8988T (cell line): Measurements from ENCODE around the gene TACC2.

ENCODE experiments used
- DNase-seq: peaks from one replicate; pipeline ENCODE4 v3.0.0; 2011

Gene TACC2

DNA sequence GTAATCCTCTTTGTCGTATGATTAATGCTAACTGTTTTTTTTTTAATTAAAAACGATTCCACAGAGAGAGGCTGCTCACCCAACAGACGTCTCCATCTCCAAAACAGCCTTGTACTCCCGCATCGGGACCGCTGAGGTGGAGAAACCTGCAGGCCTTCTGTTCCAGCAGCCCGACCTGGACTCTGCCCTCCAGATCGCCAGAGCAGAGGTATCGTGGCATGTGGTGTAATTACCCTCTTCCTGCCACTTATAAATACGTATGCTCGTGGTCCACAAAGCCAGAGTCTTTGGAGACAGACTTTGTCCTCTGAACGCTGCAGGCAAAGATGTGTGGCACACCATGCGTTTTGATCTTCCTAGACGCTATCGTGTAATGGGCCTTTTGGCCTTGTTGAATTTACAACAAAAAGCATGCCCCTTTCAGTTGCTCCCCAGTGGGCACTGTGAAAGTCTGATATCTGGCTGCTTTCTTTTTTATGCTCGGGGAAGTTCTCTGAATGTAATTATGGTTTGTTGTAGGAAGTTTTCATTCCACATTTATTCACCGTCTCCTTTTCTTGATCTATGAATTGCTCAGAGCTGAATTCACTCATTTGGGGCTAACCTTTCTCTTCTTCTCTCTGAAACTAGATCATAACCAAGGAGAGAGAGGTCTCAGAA, 248.5 kb downstream of the TACC2 start:
- no peak for DNase-seq

DNA sequence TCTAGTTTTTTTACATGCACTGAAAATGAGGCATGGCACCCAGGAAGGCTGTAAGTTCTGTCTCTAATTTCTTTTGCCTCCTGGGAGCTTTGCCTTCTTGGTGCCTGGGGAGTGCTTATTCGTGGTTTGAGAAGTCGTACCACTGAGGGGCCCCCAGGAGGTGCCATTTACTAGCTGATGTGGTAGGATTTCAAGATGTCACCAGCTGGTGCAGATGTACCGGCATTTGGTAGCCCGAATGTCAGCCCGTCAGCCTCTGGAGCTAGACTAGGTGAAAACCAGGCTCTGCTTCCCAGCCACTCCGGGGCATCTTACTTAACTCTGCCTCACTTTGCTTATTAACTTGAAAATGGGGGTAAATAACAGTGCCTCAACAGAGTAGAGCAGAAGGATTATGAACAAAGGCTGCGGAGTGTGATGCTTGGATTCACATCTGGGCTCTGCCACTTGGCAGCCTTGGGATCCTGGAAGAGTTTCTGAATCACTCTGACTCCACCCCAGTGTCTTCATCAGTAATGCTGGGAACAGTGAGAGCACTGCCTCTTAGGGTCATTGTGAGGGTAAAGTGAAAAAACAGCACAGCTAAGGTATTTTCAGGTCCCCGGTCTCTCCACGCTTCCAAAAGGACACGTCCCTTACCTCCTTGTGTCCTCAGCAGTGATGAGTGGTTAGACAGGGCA, 250.8 kb downstream of the TACC2 start:
- no peak for DNase-seq

DNA sequence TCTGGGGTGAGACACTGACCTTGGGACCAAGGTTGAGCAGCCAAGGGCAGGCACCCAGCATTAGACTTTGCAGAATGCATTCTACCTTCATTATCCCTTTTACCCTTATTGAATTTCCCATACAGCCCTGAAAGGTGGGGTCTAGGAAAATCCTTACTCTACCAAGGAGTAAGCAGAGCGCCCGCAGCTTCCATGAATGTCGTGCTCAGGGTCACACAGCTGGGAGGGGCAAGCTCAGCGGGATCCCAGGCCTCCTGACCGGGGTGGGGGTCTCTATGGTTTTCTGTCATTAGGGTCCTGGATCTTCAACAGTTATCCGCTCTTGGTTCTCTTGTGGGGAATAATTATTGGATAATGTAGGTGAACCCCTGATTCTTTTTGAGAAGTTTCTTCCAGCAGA, 251.4 kb downstream of the TACC2 start:
- DNase-seq = no peak

DNA sequence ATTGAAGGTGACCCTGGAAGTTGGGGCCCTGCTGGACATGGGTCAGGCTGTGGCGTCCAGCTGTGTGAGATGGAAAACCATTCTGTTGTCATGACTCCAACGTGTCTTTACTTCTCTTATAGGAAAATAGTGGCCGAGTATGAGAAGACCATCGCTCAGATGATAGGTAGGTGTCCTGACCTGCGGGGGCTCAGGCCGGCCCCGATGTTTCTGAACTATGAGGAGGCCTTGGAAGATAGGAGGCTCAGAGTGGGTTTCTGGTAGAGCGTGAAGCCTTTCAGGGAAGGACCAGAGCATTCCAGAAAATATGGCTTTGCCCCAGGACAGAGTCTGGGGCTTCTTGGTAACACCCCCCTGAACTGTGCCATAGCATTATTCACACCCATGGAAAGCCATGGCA, 252.9 kb downstream of the TACC2 start:
- DNase-seq = no peak

DNA sequence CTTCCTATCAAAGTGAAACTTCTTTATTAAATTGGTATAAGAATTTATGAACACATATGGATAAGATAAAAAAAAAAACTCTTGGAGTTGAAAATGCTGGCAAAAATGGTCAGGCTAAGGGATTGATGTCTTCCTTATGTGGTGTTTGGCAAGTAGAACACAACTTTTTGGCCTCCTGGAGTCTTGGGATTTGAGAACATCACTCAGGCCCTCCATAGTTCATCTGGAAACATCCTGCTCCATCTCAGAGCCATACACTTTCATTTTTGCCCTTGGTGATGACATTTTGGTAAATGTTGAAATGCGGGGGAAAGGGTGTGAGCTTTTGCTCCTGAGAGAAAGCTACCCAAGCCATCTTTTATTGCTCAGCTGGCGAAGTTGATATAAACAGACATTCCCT, 254.6 kb downstream of the TACC2 start:
- DNase-seq = no peak

DNA sequence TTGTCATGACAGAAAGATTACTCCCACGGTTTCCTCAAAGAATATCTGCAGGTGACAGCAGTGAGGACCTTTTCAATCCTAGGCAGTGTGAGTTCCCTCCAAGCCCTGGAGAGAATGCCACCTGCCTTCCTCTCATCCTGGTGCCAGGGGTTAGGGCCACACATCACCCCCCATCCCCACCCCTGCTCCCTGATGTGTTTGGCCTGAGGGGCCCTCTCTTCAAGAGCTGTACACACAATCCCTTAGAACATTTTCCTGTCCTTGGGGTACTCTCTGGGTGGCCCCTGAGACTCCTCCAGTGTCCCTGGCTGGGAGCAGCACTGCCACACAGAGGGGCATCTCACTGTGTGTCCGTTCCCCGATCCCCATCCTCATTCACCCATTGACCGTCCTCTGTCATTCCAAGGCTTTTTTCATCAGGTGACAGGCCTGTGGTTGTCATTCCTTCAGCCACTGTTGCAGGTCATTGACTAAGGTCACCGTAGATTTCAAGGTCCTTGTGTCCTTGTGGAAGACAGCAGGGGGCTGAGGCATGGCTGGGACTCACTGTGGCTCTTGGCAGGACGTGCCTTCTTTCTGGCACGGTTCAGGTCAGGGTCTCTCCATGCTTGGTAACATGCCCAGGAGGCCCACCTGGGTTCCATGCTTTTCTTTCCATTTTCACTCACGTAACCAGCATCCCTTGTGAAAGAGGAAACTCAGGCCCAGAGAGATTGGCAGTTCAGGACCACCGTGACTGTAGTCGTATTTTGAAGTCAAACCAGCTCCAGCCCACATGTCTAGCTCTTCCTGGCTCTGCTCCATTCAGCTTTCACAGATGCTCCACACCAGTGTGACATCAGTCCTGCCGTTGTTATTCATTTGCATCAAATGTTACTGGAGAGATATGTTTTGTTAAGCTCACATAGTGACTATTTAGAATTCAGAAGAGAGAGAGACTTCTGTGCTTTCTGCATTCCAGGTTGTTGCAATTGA, 255.3 kb downstream of the TACC2 start:
- DNase-seq = no peak

DNA sequence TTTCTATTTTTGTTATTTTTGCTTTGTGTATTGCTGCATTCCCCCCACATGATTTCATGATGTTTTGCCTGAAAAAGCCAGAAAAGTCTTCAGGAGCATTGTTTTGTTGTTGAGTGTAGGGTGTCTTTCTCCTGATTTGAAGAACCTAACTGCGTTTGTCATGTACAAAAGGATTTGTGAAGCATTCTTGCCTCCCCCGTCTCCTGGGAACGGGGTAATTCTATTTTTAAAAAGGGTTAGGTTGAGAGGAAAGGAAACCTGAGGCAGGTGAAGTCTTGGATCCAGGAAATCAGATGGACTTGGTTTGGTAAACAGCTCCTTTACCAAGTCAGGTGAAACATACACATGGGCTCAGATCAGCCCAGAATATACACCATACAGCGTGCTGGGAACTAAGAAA, 256.2 kb downstream of the TACC2 start:
- no peak for DNase-seq

DNA sequence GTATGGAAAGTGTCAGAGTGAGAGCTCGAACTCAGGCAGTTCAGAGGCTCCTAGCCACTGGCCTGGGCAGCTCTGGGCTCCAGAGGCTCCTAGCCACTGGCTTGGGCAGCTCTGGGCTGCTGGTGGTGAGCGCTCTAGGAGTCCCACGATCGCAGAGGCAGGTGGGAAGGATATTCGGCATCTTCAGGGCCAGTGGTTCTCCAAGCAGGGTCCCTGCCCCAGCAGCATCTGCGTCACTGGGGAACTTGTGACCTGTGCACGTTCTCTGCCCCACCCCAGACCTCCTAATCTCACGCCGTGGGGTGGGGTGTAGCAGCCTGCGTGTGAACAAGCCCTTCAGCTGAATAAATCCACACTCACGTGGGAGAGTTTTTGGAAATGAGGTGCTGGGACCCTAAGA, 256.9 kb downstream of the TACC2 start:
- DNase-seq = no peak

DNA sequence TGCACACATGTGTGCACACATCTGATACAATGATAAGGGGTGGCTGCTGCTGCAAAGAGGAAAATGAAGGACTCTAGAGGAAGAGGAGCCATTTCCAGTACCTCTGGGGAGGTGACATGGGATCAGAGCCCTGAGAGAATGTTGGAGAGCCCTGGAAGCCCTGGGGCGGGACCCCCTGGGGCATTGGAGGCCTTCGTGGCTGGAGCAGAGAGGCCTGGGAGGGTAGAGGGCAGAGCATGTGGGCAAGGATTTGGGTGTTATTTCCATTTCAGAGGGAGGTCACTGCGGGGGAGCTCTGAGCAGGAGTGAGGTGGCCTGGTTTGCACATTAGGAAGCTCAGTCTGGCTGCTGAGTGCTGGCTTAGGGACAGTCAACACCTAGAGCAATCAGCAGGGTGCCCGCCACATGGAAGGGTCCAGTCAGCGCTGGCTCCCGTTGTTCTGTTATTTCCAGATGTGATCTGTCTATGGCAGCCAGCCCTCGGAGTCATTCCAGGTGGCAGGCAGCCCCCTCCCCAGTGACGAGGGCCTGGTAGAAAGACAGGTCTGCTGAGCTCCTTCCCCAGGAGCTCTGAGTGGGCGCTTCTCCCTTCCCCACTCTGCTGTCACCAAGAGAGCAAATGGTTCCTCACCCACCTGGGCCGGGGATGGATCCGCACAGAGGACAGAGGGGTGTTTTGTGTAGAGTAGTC, 258.0 kb downstream of the TACC2 start:
- no peak for DNase-seq

DNA sequence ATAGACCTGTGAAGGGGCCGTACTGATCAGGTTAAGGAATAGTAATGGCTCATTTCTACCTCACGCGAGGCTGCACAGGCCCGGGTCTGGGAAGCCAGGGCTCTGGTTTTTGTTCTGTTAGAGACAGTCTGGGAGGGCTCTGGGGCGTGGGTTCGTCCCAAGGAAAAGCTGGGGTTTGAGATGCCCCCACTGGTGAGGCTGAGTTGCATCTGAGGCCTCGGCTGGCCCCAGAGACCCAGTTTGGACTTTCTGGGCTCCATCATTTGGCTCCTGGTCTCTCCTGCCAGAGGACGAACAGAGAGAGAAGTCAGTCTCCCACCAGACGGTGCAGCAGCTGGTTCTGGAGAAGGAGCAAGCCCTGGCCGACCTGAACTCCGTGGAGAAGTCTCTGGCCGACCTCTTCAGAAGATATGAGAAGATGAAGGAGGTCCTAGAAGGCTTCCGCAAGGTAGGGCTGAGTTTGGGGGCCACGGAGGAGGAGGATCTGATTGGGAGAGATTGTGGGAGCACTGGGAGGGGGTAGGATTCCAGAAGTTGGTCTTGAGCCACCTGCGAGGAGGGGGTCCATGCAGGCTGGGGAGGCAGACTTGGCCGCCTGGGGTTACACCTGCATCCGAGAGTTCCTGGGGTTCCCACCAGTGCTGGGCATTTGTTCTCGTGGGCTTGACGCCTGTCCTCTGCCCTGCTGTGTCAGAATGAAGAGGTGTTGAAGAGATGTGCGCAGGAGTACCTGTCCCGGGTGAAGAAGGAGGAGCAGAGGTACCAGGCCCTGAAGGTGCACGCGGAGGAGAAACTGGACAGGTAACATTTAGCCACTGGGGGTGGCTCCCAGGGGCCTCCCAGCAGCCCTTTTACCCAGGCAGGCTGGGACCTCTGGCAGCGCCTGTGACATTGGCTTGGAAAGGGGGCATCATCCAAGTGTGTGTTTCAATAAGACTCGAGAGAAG, 259.7 kb downstream of the TACC2 start:
- no peak for DNase-seq

DNA sequence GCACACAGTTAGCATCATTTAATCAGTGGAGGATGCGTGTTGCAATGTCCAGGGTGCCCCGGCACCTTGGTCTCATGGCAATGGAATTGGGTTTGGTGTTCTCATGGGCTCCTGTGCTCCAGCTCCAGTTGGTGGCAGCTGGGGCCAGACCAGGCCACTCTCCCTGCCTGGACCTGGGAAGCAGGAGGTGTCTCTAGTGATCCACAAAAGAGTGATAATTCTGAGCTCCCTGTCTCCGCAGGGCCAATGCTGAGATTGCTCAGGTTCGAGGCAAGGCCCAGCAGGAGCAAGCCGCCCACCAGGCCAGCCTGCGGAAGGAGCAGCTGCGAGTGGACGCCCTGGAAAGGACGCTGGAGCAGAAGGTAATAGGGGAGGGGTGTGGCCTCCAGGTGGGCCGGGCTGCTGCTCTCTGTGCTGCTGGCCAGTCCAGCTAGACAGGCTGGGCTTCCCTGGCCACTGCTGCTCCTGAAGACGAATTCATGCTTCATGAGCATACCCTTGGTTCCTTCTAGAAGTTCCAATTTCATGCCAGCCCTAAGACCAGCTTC, 260.4 kb downstream of the TACC2 start:
- DNase-seq = no peak

DNA sequence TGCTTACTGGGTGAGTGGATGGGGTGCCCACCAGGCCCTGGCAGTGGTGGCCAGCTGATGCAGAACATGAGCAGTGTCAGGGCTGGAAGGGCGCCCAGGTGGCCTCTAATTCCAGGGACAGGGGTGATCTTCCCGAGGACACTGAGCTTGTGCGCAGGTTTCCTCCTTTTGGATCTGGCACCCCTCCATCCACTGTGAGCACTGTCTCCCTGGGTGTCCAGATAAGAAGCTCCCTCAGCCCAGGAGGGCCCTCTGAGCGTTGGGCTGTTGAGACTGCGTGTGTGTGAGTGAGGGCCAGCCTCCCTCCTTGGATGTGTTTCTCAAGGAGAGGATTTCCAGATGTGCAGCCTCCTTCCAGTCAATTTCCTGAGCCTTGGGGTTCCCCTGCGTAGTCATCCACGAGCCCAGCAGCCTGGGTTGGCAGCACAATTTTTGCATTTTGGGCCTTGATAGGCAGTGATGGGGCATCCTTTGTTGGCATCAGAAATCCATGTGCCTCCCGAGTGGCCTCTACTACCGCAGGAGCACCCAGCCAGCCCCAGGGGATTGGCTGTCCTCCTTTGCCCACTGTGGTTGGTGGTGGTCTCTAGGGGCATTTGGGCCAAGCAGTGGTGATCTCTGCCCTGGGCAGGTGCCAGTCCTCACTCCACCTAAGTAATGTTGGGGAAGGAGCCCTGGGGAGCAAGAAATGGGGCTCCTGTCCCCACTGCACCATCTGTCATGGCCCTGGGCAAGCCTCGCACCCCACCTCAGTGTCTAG, 261.2 kb downstream of the TACC2 start:
- DNase-seq = no peak

DNA sequence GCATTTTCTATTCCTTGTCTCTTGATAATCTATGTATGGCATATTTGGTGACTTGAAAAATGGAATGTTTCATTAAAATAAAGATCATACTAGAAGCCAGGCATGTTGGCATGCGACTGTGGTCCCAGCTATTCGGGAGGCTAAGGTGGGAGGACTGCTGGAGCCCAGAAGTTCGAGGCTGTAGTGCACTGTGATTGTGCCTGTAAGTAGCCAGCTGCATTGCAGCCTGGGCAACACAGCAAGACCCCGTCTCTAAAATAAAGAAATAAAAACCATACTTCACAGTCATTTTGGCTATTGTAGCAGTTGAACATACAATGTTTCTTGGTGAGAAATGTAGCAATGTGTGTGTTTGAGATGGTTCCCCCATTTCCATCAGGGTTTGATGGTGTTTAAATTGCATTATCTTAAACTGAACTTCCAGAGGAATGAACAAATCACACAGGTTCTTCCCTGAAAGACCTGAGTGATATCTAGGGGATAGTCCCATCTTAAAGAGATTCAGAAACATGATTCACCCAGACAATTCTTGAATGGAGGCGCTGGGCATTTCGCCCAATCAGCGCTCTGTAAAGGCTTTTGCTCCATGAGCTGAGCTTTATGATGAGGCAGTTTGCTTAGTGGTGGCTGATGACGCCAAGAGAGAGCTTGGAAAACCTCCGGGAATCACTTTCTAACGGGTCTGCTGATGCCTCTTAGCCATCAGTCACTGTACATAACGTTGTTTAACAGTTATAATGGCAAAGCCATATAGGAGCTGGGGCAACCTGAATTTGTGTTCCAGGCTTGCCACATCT, 262.7 kb downstream of the TACC2 start:
- no peak for DNase-seq

DNA sequence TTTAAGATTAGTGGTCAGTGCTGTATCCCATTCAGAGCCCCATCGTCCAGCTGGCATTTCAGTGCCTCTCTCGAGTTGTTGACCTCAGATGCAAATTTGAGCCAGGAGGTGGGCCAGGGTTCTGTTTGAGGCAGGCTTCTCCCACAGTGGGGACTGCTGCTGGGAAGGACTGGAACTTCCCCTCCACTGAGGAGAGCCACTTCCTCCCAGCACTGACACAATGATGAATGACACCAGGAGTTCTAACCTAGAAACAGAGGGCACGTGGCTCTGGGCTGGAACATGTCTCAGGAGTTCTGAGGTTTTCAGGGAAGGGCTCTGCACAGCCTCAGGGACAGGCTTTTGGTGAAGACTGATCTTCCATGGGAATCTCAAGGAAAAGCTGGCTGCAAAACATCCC, 263.8 kb downstream of the TACC2 start:
- no peak for DNase-seq

DNA sequence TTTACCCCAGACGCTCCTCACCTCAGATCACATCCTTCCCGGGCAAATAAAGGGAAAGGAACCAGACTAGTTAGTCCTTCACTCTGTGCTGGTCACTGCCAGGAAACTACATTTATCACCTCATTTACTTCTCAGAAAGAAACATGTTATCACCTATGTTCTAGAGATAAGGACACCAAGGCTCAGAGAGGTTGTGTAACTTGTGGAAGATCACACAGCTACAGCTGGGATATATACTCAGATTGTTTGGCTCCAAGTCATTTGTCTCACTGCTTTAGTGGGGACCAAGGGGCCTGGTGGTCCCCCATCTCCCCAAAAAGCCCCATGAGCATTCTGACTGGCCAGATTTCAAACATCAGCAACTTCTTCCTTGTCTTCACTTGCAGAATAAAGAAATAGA, 264.6 kb downstream of the TACC2 start:
- DNase-seq = no peak

DNA sequence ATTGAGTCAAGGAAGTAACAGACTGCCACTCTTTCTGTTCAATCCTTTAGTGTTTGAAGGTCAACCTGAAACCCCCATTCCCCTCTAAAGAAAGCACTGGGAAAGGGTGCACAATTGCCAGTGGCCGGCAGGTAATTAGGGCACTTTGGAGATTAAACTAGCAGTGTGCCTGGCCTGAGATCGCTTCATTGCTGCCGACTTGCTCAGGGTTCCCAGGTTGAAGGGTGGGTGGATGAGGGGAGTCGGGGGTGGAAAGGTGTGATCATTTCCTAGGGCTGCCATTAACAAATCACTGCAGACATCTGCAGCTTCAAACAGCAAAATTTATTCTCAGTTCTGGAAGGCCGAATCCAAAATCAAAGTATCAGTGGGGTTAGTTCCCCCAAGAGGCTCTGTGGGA, 265.9 kb downstream of the TACC2 start:
- no peak for DNase-seq

DNA sequence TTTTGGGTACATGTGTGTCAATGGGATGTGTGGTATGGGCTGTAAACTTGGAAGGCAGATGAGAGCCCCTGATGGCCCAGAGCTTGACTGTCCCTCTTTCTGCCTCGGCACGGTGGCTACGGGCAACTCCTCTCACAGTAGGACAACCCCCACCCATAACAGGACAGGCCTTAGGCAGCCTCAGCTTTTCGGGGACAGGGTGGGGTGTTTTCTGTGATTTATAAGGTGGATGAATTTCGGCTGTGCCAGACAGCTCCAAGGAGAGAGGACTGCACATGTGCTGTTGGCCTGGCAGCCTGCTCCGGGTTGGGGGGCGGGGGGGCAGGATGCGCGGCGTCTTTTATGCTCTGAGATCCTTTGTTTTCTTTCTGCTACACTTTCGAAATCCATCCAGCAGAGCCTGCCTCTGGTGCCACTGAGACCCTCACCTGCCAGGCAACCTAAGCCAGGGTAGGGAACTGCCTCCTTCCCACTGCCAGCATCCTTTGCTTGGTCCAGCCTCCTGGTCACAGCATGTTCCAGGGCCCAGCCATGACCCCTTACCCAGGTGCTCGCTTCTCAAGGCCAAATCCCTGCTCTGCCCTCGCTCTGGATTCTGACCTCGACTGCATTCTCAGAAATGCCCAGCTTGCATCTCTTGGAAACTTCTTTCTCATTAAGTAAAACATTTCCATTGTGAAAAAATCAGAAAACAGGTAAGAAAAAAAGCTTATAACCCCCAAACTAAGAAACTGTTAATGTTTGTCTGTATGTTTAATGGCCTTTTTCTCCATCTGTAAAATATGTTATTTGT, 266.7 kb downstream of the TACC2 start:
- DNase-seq = no peak

DNA sequence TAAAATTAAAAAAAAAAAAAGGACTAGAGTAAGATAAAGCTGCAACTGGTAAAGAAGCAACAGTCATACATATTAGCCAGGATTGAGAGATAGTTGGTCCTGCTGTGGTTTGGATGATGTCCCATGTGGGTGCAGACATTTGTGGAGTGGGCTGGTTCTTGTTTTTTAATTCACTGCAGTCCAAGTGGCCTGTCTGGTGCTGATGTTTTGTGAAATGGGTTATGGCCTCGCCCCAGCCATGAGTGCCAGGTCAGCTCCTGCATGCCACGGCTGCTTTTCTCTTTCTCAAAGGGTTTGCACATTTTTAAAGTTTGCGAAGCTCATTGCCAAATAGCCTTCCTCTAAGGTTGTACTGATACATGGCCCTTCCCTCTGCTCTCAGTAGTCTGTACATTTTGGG, 268.1 kb downstream of the TACC2 start:
- no peak for DNase-seq
